ENCODE measurements around the gene GDF9. TPM values are rescaled to one million over a fixed set of nuclear protein-coding genes. Genes with fewer than 3 reads are reported as not detected.

GDF9 gene
- total and polyA plus RNA-seq, 2 experiments from 2014 or later = 0.11 to 0.14 TPM

DNA sequence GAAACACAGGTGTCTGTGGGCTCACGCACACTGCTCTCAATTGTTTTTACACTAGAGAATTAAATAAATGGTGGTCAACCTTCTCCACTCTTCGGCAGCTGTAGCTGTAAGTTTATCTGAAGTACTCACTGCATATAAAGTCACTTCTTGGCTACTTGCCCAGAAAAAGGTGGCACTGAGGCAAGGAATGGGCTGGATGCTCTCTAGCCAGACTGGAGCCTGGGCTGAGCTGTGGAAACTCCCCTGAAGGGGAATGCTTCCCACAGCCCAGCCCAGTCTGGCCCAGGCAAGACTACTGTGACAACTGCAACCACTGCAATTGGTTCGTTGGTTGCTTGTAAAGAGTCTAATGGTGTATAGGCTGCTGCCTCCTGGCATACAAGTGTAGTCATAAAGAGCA lies 11.7 kb upstream of the GDF9 start (continued):
- TF ChIP-seq, protein P1, sequence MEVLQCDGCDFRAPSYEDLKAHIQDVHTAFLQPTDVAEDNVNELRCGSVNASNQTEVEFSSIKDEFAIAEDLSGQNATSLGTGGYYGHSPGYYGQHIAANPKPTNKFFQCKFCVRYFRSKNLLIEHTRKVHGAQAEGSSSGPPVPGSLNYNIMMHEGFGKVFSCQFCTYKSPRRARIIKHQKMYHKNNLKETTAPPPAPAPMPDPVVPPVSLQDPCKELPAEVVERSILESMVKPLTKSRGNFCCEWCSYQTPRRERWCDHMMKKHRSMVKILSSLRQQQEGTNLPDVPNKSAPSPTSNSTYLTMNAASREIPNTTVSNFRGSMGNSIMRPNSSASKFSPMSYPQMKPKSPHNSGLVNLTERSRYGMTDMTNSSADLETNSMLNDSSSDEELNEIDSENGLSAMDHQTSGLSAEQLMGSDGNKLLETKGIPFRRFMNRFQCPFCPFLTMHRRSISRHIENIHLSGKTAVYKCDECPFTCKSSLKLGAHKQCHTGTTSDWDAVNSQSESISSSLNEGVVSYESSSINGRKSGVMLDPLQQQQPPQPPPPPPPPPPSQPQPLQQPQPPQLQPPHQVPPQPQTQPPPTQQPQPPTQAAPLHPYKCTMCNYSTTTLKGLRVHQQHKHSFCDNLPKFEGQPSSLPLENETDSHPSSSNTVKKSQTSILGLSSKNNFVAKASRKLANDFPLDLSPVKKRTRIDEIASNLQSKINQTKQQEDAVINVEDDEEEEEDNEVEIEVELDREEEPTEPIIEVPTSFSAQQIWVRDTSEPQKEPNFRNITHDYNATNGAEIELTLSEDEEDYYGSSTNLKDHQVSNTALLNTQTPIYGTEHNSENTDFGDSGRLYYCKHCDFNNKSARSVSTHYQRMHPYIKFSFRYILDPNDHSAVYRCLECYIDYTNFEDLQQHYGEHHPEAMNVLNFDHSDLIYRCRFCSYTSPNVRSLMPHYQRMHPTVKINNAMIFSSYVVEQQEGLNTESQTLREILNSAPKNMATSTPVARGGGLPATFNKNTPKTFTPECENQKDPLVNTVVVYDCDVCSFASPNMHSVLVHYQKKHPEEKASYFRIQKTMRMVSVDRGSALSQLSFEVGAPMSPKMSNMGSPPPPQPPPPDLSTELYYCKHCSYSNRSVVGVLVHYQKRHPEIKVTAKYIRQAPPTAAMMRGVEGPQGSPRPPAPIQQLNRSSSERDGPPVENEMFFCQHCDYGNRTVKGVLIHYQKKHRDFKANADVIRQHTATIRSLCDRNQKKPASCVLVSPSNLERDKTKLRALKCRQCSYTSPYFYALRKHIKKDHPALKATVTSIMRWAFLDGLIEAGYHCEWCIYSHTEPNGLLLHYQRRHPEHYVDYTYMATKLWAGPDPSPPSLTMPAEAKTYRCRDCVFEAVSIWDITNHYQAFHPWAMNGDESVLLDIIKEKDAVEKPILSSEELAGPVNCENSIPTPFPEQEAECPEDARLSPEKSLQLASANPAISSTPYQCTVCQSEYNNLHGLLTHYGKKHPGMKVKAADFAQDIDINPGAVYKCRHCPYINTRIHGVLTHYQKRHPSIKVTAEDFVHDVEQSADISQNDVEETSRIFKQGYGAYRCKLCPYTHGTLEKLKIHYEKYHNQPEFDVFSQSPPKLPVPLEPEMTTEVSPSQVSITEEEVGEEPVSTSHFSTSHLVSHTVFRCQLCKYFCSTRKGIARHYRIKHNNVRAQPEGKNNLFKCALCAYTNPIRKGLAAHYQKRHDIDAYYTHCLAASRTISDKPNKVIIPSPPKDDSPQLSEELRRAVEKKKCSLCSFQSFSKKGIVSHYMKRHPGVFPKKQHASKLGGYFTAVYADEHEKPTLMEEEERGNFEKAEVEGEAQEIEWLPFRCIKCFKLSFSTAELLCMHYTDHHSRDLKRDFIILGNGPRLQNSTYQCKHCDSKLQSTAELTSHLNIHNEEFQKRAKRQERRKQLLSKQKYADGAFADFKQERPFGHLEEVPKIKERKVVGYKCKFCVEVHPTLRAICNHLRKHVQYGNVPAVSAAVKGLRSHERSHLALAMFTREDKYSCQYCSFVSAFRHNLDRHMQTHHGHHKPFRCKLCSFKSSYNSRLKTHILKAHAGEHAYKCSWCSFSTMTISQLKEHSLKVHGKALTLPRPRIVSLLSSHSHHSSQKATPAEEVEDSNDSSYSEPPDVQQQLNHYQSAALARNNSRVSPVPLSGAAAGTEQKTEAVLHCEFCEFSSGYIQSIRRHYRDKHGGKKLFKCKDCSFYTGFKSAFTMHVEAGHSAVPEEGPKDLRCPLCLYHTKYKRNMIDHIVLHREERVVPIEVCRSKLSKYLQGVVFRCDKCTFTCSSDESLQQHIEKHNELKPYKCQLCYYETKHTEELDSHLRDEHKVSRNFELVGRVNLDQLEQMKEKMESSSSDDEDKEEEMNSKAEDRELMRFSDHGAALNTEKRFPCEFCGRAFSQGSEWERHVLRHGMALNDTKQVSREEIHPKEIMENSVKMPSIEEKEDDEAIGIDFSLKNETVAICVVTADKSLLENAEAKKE (CRISPR knock-in tag; IDR thresholded peaks at IDR 0.05) = no peak
- TF ChIP-seq ZNF114 (CRISPR knock-in tag; IDR thresholded peaks at IDR 0.05) (no peak), NANOG (IDR thresholded peaks at IDR 0.05; ENCODE audit: borderline replicate concordance) (no peak), POLR2AphosphoS5 (IDR thresholded peaks at IDR 0.05; ENCODE audit: low read depth) (no peak), STAT1 (IDR thresholded peaks at IDR 0.05; ENCODE audit: unreplicated experiment) (no peak)
- TF ChIP-seq, protein P2, sequence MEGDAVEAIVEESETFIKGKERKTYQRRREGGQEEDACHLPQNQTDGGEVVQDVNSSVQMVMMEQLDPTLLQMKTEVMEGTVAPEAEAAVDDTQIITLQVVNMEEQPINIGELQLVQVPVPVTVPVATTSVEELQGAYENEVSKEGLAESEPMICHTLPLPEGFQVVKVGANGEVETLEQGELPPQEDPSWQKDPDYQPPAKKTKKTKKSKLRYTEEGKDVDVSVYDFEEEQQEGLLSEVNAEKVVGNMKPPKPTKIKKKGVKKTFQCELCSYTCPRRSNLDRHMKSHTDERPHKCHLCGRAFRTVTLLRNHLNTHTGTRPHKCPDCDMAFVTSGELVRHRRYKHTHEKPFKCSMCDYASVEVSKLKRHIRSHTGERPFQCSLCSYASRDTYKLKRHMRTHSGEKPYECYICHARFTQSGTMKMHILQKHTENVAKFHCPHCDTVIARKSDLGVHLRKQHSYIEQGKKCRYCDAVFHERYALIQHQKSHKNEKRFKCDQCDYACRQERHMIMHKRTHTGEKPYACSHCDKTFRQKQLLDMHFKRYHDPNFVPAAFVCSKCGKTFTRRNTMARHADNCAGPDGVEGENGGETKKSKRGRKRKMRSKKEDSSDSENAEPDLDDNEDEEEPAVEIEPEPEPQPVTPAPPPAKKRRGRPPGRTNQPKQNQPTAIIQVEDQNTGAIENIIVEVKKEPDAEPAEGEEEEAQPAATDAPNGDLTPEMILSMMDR (conservative IDR thresholded peaks at IDR 0.05; ENCODE audit: low read depth in 2 of 2) = no peak

DNA sequence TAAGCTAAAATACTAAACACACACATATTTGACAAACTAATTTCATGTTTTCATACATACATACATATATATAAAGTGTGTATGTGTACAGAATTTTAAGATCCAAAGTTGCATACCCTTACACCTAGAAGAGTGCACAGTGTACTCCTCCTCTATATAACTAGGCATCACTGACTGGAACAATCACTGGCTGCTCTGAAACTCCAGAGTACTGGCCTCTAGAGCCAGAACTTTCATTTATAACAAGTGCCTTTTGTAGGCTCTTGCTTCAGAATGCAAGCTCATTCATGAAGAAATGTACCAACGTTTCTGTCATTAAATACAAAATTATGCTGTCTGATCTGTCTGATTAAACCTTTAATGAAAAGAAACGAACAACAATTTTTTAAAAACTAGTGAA lies 11.2 kb upstream of the GDF9 start:
- H3K36me3 Mint-ChIP-seq (ENCODE audit: low read depth) = peaks cover 26% of the 10 kb centered on the region
- no peak for ATAC-seq
- no peaks in the 10 kb centered on the region for H3K9me2 ChIP-seq (ENCODE audit: insufficient read depth)
- no peaks in the 10 kb centered on the region for H3K79me2 ChIP-seq (replicated peaks; ENCODE audit: insufficient read depth)
- H4K20me1 ChIP-seq (replicated peaks; ENCODE audit: insufficient read depth) = peaks cover 4% of the 10 kb centered on the region; the same call in 1 of the 2 replicates
- H3K9me3 Mint-ChIP-seq = no peaks in the 10 kb centered on the region
- no peak overlapping the region for H3K4me2 ChIP-seq
- H3K4me3 Mint-ChIP-seq = no peak overlapping the region
- no peaks in the 10 kb centered on the region for H3K4me1 Mint-ChIP-seq
- H3F3A ChIP-seq (replicated peaks; ENCODE audit: low read depth) = no peaks in the 10 kb centered on the region
- H3K27me3 ChIP-seq (ENCODE audit: insufficient read depth) = no peaks in the 10 kb centered on the region
- no peak for DNase-seq (ENCODE audit: low spot score)
- H3K36me3 ChIP-seq (ENCODE audit: insufficient read depth) = peaks cover 12% of the 10 kb centered on the region; the same call in 1 of the 2 replicates
- no peak for TF ChIP-seq JUNB (IDR thresholded peaks at IDR 0.05; ENCODE audit: unreplicated experiment)
- TF ChIP-seq STAT1 (IDR thresholded peaks at IDR 0.05; ENCODE audit: unreplicated experiment) = no peak
- no peak for TF ChIP-seq POLR2AphosphoS5 (IDR thresholded peaks at IDR 0.05; ENCODE audit: low read depth)
- TF ChIP-seq, protein P2 (conservative IDR thresholded peaks at IDR 0.05; ENCODE audit: low read depth in 2 of 2) = no peak
- TF ChIP-seq, protein P3, sequence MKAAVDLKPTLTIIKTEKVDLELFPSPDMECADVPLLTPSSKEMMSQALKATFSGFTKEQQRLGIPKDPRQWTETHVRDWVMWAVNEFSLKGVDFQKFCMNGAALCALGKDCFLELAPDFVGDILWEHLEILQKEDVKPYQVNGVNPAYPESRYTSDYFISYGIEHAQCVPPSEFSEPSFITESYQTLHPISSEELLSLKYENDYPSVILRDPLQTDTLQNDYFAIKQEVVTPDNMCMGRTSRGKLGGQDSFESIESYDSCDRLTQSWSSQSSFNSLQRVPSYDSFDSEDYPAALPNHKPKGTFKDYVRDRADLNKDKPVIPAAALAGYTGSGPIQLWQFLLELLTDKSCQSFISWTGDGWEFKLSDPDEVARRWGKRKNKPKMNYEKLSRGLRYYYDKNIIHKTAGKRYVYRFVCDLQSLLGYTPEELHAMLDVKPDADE (IDR thresholded peaks at IDR 0.05) = no peak
- no peak for TF ChIP-seq NANOG (IDR thresholded peaks at IDR 0.05; ENCODE audit: borderline replicate concordance)
- no peak for TF ChIP-seq ZNF331 (CRISPR knock-in tag; IDR thresholded peaks at IDR 0.05; ENCODE audit: low read depth)
- TF ChIP-seq EZH2 (IDR thresholded peaks at IDR 0.05; ENCODE audit: low read depth, unreplicated experiment) = no peak
- H3K4me1 ChIP-seq (ENCODE audit: insufficient read depth) = no peaks in the 10 kb centered on the region
- no peak overlapping the region for H3K27ac Mint-ChIP-seq
- H3K27me3 Mint-ChIP-seq (ENCODE audit: insufficient read depth, low read depth, poor library complexity) = peaks cover 5% of the 10 kb centered on the region
- H2AFZ ChIP-seq = no peak overlapping the region
- no peak overlapping the region for H3K4me3 ChIP-seq
- H3K27ac ChIP-seq (ENCODE audit: low read depth) = no peak overlapping the region
